HEK293T (cell line): Measurements from ENCODE around the gene PAPPA.

Source experiments
- CTCF ChIA-PET: fragments of 350-600 bp; formaldehyde crosslinking; extraction: SDS; loops from one replicate; lab custom pipeline; 2021; ENCODE audit warnings: antibody characterized with exemption, inconsistent platforms; lab: Yijun Ruan, JAX
- POLR2A ChIA-PET: fragments of 350-600 bp; formaldehyde crosslinking; extraction: SDS; loops from one replicate; lab custom pipeline; 2020; ENCODE audit warnings: antibody characterized with exemption, inconsistent platforms; lab: Yijun Ruan, JAX
- DNase-seq: peaks from one replicate; pipeline ENCODE4 v3.0.0; 2012; ENCODE audit warnings: mixed read lengths; ENCODE audit errors: extremely low spot score
- ARNT ChIP-seq: fragments of 450-650 bp; IDR thresholded peaks from 2 replicates; pipeline ENCODE4 v1.6.1; 2017; ENCODE audit warnings: mild to moderate bottlenecking
- BHLHE40 ChIP-seq: fragments of 450-650 bp; IDR thresholded peaks from 2 replicates; pipeline ENCODE4 v1.6.1; 2016; ENCODE audit warnings: mild to moderate bottlenecking, moderate library complexity, borderline replicate concordance
- CTBP1 ChIP-seq: fragments of 450-650 bp; IDR thresholded peaks from 2 replicates; pipeline ENCODE4 v1.6.1; 2016; ENCODE audit warnings: borderline replicate concordance
- ELF4 ChIP-seq: fragments of 450-650 bp; IDR thresholded peaks from 2 replicates; pipeline ENCODE4 v1.6.1; 2017; ENCODE audit warnings: antibody characterized with exemption
- FOXA1 ChIP-seq: fragments of 450-650 bp; IDR thresholded peaks from 2 replicates; pipeline ENCODE4 v1.6.1; 2016; ENCODE audit warnings: mild to moderate bottlenecking
- FOXK2 ChIP-seq: fragments of 450-650 bp; IDR thresholded peaks from 2 replicates; pipeline ENCODE4 v1.6.1; 2016; ENCODE audit warnings: mild to moderate bottlenecking
- FOXM1 ChIP-seq: fragments of 450-650 bp; IDR thresholded peaks from 2 replicates; pipeline ENCODE4 v1.6.1; 2017; ENCODE audit warnings: mild to moderate bottlenecking, borderline replicate concordance
- HDGF ChIP-seq: fragments of 450-650 bp; IDR thresholded peaks from 2 replicates; pipeline ENCODE4 v1.6.1; 2017; ENCODE audit warnings: antibody characterized with exemption, borderline replicate concordance
- L3MBTL2 ChIP-seq: fragments of 450-650 bp; conservative IDR thresholded peaks from 2 replicates; pipeline ENCODE4 v1.6.1; 2016; ENCODE audit warnings: mild to moderate bottlenecking
- LEF1 ChIP-seq: fragments of 450-650 bp; IDR thresholded peaks from 2 replicates; pipeline ENCODE4 v1.6.1; 2017; ENCODE audit warnings: mild to moderate bottlenecking, borderline replicate concordance
- NFRKB ChIP-seq: fragments of 450-650 bp; IDR thresholded peaks from 2 replicates; pipeline ENCODE4 v1.6.1; 2016; ENCODE audit warnings: mild to moderate bottlenecking, moderate library complexity
- SP1 ChIP-seq: fragments of 450-650 bp; IDR thresholded peaks from 2 replicates; pipeline ENCODE4 v1.6.1; 2017
- SUZ12 ChIP-seq: fragments of 450-650 bp; IDR thresholded peaks from 2 replicates; pipeline ENCODE4 v1.6.1; 2016; ENCODE audit warnings: mild to moderate bottlenecking
- TARDBP ChIP-seq: fragments of 450-650 bp; IDR thresholded peaks from 2 replicates; pipeline ENCODE4 v1.6.1; 2016
- ZNF384 ChIP-seq: fragments of 450-650 bp; IDR thresholded peaks from 2 replicates; pipeline ENCODE4 v1.6.1; 2016
- TF ChIP-seq, protein P1 (sequence below): fragments of 450-650 bp; IDR thresholded peaks from 2 replicates; pipeline ENCODE4 v1.6.1; 2016

Gene PAPPA

DNA sequence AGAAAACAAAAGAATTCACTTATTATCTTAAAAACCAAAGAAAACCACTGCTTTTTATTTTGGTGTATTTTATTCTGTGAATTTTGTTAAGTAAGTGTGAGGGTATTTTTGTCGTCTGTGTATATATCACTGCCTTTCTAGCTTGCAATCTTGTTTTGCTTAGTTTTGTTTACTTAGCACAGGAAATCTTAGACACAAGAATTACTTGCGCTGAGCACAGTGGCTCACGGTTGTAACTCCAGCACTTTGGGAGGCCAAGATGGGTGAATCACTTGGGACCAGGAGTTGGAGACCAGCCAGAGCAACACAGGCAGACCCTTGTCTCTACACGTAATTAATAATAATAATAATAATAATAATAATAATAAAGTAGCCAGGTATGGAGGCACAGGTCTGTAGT, 230.3 kb downstream of the PAPPA start:
- DNase-seq, result no peak
- ChIA-PET POLR2A (no interaction called here), CTCF (no interaction called here)
- TF ChIP-seq ARNT (no peak), TARDBP (no peak), HDGF (no peak), FOXM1 (no peak), L3MBTL2 (no peak), SP1 (no peak), CTBP1 (no peak)

DNA sequence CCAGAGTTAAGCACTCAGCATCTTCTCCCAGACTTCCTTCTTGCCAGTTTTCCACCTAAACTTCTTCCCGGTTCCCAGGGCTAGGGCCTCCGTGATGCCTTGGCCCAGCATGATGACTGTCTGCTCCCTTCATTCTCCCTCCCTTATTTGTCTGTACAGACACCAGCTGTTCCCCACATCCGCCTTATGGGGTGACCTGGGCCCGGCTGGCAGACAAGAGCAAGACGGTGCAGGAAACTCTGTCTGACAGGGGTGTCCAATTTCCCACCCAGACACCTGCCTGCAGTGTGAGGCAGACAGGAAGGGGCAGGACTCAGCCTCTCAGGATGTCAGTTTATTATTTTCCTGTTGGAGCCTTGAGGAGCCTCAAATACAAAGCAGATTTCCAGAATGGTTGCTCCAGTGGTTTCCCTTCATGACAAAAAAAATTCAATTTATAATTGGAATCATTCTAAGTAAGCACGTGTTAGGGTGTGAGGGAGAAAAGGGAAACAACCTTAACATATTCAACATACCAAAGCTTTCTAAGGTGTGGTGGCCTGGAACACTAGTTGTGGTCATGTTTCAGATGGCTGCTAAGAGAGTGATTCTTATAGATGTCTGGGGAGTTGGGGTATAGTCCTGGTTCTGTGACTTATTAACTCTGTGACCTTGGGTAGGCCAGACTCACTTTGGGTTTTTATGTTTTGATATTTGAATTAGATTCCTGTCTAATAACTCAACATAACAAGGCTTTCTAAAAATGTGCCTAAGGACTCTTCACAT, 234.5 kb downstream of the PAPPA start:
- POLR2A ChIA-PET, result no interaction called here
- CTCF ChIA-PET, result no interaction called here
- no peak for DNase-seq
- no peak for TF ChIP-seq HDGF
- TF ChIP-seq BHLHE40, result no peak
- no peak for TF ChIP-seq CTBP1
- TF ChIP-seq FOXK2, result no peak
- TF ChIP-seq FOXM1, result no peak
- no peak for TF ChIP-seq ELF4
- no peak for TF ChIP-seq L3MBTL2
- no peak for TF ChIP-seq LEF1
- TF ChIP-seq FOXA1, result no peak
- no peak for TF ChIP-seq NFRKB
- no peak for TF ChIP-seq SP1
- TF ChIP-seq TARDBP, result no peak
- TF ChIP-seq, protein P1, sequence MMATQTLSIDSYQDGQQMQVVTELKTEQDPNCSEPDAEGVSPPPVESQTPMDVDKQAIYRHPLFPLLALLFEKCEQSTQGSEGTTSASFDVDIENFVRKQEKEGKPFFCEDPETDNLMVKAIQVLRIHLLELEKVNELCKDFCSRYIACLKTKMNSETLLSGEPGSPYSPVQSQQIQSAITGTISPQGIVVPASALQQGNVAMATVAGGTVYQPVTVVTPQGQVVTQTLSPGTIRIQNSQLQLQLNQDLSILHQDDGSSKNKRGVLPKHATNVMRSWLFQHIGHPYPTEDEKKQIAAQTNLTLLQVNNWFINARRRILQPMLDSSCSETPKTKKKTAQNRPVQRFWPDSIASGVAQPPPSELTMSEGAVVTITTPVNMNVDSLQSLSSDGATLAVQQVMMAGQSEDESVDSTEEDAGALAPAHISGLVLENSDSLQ, result no peak
- TF ChIP-seq ZNF384, result no peak
- no peak for TF ChIP-seq SUZ12
- no peak for TF ChIP-seq ARNT

DNA sequence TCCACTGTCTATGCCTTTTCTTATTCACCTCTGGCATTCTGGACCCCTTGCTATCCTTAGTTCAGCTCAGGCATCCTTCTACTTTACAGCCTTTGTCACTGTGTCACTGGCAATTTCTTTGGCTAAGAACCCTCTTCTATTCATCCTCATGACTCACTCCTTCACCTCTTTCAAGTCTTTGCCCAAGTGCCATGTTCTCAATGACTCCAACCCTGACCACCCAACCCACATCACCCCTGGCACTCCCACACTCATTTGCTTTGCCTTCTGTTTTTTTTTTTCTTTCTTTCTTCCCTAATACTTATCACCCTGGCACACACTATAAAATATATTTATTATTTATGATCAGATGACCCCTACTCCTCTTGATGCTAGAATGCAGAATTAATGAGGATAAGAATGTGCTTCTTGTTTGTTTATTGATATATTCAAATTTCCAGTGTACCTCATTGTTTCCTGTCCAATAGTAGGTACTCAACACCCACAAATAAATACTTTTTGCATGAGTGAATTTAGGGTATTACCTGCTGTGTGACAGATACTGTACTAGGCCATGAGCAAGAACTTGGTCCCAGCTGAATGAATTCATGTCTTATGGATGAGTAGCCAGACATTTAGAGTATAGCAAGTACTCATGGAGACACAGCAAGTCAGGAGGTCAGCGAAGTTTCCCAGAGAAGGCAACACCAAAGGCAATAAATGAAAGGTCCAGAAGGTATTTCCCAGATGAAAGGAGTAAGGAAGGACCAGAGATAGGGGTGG, 236.1 kb downstream of the PAPPA start:
- no peak for TF ChIP-seq HDGF
- no peak for TF ChIP-seq L3MBTL2
- no peak for TF ChIP-seq FOXA1
- TF ChIP-seq, protein P1, result no peak
- no peak for TF ChIP-seq NFRKB
- TF ChIP-seq ELF4, result no peak
- no peak for TF ChIP-seq ARNT
- no peak for TF ChIP-seq FOXM1
- TF ChIP-seq LEF1, result no peak
- no peak for TF ChIP-seq SP1
- POLR2A ChIA-PET, result no interaction called here
- DNase-seq, result no peak
- CTCF ChIA-PET, result interaction anchor here (0.7 kb wide), 1 partner anchor 69 kb away, joined by 4 read pairs; no protein-coding TSS in a partner anchor

DNA sequence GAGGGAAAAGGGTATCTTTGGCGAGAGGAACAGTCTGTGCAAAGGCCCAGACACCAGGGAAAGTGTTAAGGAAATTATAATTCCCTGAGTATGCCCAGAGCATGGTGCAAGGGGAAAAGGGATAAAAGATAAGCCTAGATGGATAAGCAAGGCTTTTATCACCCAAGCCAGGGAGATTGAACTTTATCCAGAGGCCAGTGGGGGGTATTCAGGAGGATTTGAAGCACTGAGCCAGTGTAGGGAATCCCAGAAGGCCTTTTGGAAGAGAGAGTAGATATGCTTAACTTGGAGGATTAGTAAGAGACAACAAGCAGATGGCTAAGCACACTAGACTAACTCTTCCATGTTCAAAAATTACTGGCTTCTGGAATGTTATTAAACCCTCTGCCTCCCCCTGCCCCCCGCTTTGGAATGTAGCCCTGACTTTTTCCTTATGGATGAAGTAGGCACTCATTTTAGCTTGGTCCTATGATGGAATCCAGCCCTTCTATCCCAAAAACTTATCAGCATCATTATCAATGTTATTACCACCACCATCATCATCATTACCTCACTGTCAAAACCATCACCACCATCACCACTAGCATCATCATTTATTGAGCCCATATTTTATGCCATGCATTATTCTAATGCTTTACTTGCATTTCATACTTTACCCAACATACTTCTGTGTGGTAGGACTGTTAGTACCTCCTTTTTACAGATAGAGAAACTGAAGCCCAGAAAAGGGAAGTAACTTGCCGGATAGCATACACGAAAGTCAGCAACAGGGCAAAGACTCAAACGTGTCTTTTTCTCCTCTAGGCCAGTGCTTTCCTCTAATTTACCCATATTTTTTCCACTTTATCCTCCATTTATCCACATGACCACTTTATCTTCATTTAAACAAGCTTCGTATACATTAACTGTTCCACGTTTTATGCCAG, 237.0 kb downstream of the PAPPA start:
- POLR2A ChIA-PET, result no interaction called here
- DNase-seq, result no peak
- CTCF ChIA-PET, result no interaction called here
- TF ChIP-seq CTBP1 (no peak), SP1 (no peak), ARNT (no peak), FOXK2 (no peak), SUZ12 (no peak), L3MBTL2 (no peak), BHLHE40 (no peak), NFRKB (no peak), FOXA1 (no peak), ELF4 (no peak), FOXM1 (no peak), ZNF384 (no peak), LEF1 (no peak), HDGF (no peak)
- TF ChIP-seq, protein P1, result no peak

DNA sequence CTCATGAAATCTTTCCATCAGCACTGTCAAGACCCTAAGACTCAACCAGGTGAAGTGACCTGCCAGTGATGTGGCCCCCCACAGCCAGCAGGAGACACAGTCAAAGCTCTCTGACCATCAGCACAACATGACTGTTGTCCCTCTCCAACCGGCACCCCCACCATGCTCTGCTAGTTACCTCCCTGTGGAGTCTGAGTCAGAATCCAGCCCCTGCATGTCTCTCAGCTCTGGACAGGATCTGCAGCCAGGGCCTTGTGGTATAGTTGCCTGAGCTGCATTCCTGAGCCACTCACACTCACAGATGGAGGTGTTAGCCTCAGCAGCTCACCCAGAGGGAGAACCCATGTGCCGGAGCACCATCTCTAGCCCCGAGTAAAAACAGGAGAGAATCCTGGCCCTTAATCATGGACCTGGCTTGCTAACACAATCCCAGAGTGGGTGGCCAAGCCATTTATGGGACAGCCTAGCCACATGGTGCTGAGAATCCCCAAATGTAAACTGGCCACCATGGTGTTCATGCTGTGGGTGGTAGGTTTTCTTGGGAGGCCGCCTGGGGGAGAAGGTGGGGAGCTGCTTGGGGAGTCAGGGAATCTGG, 237.8 kb downstream of the PAPPA start:
- no peak for DNase-seq
- ChIA-PET CTCF (no interaction called here), POLR2A (no interaction called here)
- TF ChIP-seq CTBP1 (no peak), NFRKB (no peak), ARNT (no peak), L3MBTL2 (no peak)
